HUDEP-2 (cell line): ENCODE measurements around the gene RMDN3.

Experiments
- DNase-seq, 76 experiments: peaks; one replicate each; lab custom pipeline; 2025; ENCODE audit not compliant: unreplicated experiment in 76 of 76; lab: John Stamatoyannopoulos, UW

RMDN3 gene

GRCh38 chr15:40754883-40755811 is at the start of gene RMDN3:
Gene RMDN3 (minus strand): TSS chr15:40755254. CDS start chr15:40754783, 471 bp downstream.
- peak in 73 of 76 experiments; percentile 50 to 94 (median 88) for DNase-seq

DNA sequence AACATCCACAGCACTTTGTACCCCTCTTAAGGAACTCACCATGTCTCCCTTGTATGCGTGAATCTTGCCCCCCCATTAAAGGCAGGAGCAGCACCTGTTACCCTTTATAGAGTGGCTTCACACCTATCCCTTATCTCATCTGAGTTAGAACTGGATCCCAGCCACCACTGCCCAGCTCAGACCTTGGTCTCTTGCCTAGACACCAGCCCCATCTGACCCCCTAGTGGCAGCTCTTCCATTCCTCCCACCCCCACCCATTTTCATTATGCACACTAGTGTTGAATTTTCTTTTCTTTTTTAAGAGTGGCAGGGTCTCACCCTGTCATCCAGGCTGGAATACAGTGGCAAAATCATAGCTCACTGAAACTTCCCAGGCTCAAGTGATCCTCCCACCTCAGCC is 48.6 kb upstream of the RMDN3 start:
- no peak for DNase-seq

- no peak for DNase-seq
These were observed 48.0 kb upstream of the RMDN3 start for GRCh38 chr15:40803076-40803475.

- no peak for DNase-seq
These were observed 44.5 kb upstream of the RMDN3 start for GRCh38 chr15:40799523-40799922.

DNA sequence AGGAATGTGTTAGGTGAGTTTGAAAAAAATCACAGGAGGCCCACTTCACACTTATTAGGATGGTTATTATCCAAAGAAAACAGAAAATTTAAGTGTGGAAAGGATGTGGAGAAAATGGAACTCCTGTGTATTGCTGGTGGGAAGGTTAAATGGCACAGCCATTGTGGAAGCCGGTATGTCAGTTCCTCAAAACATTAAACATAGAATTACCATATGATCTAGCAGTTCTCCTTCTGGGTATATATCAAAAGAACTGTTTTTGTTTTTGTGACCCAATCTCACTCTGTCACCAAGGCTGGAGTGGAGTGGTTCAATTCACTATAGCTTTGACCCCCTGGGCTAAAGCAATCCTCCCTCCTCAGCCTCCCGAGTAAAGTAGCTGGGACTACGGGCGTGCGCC is 41.5 kb upstream of the RMDN3 start:
- DNase-seq: no peak

- DNase-seq: no peak
These were observed 41.0 kb upstream of the RMDN3 start for GRCh38 chr15:40796041-40796440.

DNA sequence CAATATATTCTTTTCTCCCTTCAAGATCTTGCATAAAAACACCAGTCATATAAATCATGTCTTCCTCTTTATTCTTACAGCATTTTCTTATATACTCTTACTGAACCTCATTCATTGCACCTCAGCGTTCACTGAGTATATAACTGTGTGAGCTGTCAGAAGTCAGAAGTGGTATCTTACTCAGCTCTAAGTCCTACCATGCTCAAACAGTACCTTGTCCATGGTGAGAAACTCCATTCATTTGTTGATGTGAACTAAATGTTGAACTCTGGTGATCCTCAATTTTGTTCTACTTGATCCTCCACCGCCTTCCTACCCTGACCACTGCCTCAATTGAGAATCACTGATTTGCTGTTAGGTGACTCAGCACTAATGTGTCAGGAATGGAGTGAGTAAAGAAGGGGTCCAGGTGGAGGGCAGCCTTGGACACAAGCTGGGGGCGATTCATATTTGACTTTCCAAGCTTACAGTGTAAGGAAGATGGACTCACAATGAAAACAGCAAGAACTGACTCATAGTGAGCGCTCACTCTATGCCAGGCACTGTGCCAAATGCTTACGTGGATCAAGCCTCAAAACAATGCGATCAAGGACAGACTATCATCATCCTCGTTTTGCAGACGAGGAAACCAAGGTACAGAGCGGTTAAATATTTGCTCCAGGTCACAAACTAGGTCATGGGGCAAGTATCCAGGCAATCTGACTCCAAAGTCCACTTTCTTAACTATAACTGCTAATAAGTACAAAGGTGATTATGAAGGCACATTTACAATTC is 38.3 kb upstream of the RMDN3 start:
- peak in 62 of 76 experiments; percentile 11 to 69 (median 39) for DNase-seq

- no peak for DNase-seq
These were observed 37.3 kb upstream of the RMDN3 start for GRCh38 chr15:40792394-40792793.

- no peak for DNase-seq
These were observed 35.7 kb upstream of the RMDN3 start for GRCh38 chr15:40790718-40791117.

- DNase-seq: no peak
These were observed 34.9 kb upstream of the RMDN3 start for GRCh38 chr15:40789999-40790398.

- DNase-seq: no peak
These were observed 34.1 kb upstream of the RMDN3 start for GRCh38 chr15:40789119-40789518.

GRCh38 chr15:40787991-40788390 is 32.9 kb upstream of the RMDN3 start:
- peak in 3 of 76 experiments; percentile 4 to 21 (median 12) for DNase-seq

- peak in 4 of 76 experiments; percentile 6 to 21 (median 14) for DNase-seq
These were observed 32.3 kb upstream of the RMDN3 start for GRCh38 chr15:40787344-40787841.

DNA sequence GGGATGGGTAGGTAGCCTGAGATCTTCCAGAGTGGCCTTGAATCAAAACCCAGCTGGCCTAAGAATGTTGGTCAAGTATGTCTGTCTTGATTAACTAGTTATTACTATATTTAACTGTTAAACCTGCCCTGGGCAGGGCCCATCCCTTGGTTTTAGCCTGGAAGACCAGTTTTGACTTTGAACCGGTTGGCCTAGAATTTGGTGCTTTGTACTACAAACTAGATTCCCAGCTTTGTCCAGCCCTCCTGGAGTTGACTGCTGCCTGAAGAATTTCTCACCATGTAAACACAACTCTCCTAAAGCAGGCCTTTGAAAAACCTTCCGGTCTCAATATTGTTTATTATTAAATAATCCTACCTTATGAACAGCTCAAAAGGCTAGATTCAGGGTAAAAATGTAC is 30.8 kb upstream of the RMDN3 start:
- no peak for DNase-seq

- no peak for DNase-seq
These were observed 30.1 kb upstream of the RMDN3 start for GRCh38 chr15:40785164-40785563.

- peak in 67 of 76 experiments; percentile 10 to 76 (median 56) for DNase-seq
These were observed 27.7 kb upstream of the RMDN3 start for GRCh38 chr15:40782609-40783227.

DNA sequence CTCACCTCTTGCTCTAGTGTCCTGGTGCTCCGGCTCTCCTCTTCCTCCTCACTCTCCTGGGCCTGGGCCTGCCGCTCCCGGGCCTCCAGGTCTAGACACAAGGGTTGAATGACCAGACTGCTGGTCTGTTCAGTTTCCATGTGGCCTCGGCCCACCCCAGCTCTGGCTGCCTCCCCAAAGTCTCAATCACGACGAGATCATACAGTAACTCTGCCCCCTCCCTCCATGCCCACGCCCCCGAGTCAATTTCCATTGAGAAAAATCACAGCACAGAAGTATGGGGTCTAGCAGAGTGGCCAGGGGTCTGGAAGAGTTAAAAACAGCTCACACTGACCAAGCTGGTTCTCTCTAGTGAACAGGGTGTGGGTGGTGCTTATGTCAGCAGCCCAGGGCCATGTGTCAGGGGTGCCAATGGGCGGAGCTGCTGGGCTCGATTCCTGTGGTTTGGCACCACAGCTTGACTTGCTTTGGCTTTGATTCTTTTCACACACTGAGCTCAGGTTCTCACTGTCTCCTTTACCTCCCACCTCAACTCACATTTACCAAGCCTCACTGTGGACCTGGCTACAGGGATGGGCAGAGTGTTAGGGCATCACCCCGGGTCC is 21.6 kb upstream of the RMDN3 start:
- peak in 68 of 76 experiments; percentile 13 to 78 (median 49) for DNase-seq

- peak in 1 of 76 experiments; percentile 15 for DNase-seq
These were observed 20.9 kb upstream of the RMDN3 start for GRCh38 chr15:40775740-40776536.

GRCh38 chr15:40775007-40775406 is 20.0 kb upstream of the RMDN3 start:
- peak in 1 of 76 experiments; percentile 9 for DNase-seq

DNA sequence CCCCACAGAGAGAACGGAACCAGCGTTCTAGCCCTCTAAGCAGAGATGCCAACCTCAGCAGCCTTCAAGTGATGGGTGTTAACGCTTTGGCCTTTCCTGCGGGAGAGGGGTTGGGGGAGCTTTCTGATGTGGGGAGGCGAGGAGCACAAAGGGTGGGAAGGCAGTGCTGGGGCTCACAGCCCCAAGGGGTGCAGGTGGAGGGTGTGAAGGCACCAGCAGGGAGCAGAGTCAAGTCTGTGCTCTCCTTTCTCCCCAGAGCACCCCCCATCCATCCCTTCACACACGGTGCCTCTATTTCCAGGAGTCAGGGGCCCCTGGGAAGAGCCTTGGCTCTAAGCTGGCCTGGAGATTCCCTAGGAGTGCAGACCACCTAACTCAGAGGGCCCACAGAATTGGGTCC is 18.8 kb upstream of the RMDN3 start:
- DNase-seq: no peak
